Testis (tissue), 2 donors: Measurements from ENCODE around the gene SMCO4.

Experiments used
- CTCF ChIP-seq, 3 experiments: fragments of 450-650 bp in 2 of 3; fragments of 200-600 bp in 1 of 3; sonication (generic) in 1 of 3; IDR thresholded peaks; one replicate each; pipeline ENCODE4 v1.5.1; 2016 to 2019; ENCODE audit warnings: antibody characterized with exemption in 3 of 3, mild to moderate bottlenecking in 2 of 3, moderate library complexity in 1 of 3
- POLR2A ChIP-seq: fragments of 450-650 bp; IDR thresholded peaks from one replicate; pipeline ENCODE4 v1.6.1; 2017; ENCODE audit warnings: antibody characterized with exemption, mild to moderate bottlenecking, moderate library complexity

- TF ChIP-seq CTCF (IDR thresholded peaks at IDR 0.05) (no peak), POLR2A (no peak)
Observed at GRCh38 chr11:93498161-93498560, 45.0 kb downstream of the SMCO4 start.
